Keratinocyte (primary cell): Measurements from ENCODE around the gene SESTD1.

Experiments used
- EZH2 ChIP-seq: IDR thresholded peaks from one replicate; pipeline ENCODE4 v1.6.1; 2012; ENCODE audit warnings: inconsistent platforms, mild to moderate bottlenecking, low read length, moderate library complexity
- TF ChIP-seq, protein P1 (sequence below), 3 experiments: IDR thresholded peaks in 1 of 3; conservative IDR thresholded peaks in 1 of 3; optimal IDR thresholded peaks in 1 of 3; 2 replicates in 2 of 3; 3 replicates in 1 of 3; pipeline versions ENCODE3 to v1.5.1; 2011; ENCODE audit warnings: low read length in 3 of 3, mild to moderate bottlenecking in 3 of 3, moderate library complexity in 2 of 3, control low read depth in 1 of 3, inconsistent platforms in 1 of 3; ENCODE audit not compliant: insufficient read depth in 2 of 3; ENCODE audit errors: extremely low read depth in 1 of 3

GRCh38 chr2:179234658-179235240, 29.9 kb downstream of the SESTD1 start:
- TF ChIP-seq, protein P1, sequence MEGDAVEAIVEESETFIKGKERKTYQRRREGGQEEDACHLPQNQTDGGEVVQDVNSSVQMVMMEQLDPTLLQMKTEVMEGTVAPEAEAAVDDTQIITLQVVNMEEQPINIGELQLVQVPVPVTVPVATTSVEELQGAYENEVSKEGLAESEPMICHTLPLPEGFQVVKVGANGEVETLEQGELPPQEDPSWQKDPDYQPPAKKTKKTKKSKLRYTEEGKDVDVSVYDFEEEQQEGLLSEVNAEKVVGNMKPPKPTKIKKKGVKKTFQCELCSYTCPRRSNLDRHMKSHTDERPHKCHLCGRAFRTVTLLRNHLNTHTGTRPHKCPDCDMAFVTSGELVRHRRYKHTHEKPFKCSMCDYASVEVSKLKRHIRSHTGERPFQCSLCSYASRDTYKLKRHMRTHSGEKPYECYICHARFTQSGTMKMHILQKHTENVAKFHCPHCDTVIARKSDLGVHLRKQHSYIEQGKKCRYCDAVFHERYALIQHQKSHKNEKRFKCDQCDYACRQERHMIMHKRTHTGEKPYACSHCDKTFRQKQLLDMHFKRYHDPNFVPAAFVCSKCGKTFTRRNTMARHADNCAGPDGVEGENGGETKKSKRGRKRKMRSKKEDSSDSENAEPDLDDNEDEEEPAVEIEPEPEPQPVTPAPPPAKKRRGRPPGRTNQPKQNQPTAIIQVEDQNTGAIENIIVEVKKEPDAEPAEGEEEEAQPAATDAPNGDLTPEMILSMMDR (optimal IDR thresholded peaks at IDR 0.05 in 1 of 3, IDR thresholded peaks at IDR 0.05 in 1 of 3, conservative IDR thresholded peaks at IDR 0.05 in 1 of 3; ENCODE audit: extremely low read depth in 1 of 3, insufficient read depth in 2 of 3, low read length in 3 of 3), result no peak
- no peak for TF ChIP-seq EZH2
